Suprapubic skin (tissue), 4 donors: ENCODE results near the gene PRX.

Experiments used
- EP300 ChIP-seq: sonication (generic); formaldehyde crosslinking; IDR thresholded peaks from one replicate; pipeline ENCODE4 v1.6.1; 2017; ENCODE audit warnings: antibody characterized with exemption
- POLR2A ChIP-seq, 2 donors: fragments of 450-650 bp; IDR thresholded peaks; one replicate each; pipeline ENCODE4 v1.6.1; 2017; ENCODE audit warnings: antibody characterized with exemption in 2 of 2, mild to moderate bottlenecking in 2 of 2, moderate library complexity in 2 of 2
- POLR2AphosphoS5 ChIP-seq, 3 donors: sonication (generic); formaldehyde crosslinking; IDR thresholded peaks; one replicate each; pipeline ENCODE4 v1.6.1; 2017; ENCODE audit warnings: antibody characterized with exemption in 3 of 3
- TF ChIP-seq, protein P1 (sequence below), 2 donors: fragments of 200-600 bp in 1 of 2; fragments of 450-650 bp in 1 of 2; sonication (generic) in 1 of 2; IDR thresholded peaks; one replicate each; pipeline ENCODE4 v1.5.1; 2016 to 2019; ENCODE audit warnings: antibody characterized with exemption in 2 of 2, mild to moderate bottlenecking in 1 of 2, moderate library complexity in 1 of 2

DNA sequence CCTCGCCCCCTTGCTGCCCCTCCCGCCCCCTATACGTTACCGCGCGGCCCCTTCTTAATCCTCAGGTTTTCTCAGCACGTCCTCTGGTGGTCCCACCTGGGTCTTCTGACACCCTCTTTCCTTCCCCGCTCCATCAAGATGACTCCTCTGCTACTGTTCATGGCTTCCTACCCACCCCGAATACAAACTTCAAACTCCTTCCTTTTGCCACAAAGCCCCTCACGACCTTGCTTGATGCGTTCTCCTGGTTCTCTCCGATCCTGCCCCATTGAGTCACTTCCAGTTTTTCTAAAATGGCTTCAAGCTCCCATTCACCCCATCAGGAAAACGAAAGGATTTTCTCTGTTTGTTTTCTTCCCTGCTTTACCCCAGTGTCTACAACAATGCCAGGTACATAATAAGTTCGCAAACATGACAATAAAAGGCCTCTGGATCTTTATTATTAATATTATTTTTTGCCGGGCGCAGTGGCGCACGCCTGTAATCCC lies 31.7 kb upstream of the PRX start:
- TF ChIP-seq POLR2AphosphoS5 (IDR thresholded peaks at IDR 0.05) (no peak), EP300 (no peak), POLR2A (IDR thresholded peaks at IDR 0.05) (no peak)
- TF ChIP-seq, protein P1, sequence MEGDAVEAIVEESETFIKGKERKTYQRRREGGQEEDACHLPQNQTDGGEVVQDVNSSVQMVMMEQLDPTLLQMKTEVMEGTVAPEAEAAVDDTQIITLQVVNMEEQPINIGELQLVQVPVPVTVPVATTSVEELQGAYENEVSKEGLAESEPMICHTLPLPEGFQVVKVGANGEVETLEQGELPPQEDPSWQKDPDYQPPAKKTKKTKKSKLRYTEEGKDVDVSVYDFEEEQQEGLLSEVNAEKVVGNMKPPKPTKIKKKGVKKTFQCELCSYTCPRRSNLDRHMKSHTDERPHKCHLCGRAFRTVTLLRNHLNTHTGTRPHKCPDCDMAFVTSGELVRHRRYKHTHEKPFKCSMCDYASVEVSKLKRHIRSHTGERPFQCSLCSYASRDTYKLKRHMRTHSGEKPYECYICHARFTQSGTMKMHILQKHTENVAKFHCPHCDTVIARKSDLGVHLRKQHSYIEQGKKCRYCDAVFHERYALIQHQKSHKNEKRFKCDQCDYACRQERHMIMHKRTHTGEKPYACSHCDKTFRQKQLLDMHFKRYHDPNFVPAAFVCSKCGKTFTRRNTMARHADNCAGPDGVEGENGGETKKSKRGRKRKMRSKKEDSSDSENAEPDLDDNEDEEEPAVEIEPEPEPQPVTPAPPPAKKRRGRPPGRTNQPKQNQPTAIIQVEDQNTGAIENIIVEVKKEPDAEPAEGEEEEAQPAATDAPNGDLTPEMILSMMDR (IDR thresholded peaks at IDR 0.05): no peak
